HEK293 (cell line): Measurements from ENCODE around the gene NFATC1.

ENCODE experiments used
- CTCF ChIA-PET: fragments of 350-600 bp; formaldehyde crosslinking; extraction: SDS; loops from one replicate; lab custom pipeline; 2021; ENCODE audit warnings: antibody characterized with exemption; lab: Yijun Ruan, JAX
- POLR2A ChIA-PET: fragments of 300-600 bp; formaldehyde crosslinking; extraction: SDS; loops from one replicate; lab custom pipeline; 2020; ENCODE audit warnings: antibody characterized with exemption, inconsistent platforms; lab: Yijun Ruan, JAX
- H3K27ac ChIP-seq: fragments of 200-500 bp; sonication (Bioruptor generic); 2 replicates; pipeline ENCODE4 v1.5.1; 2014; ENCODE audit warnings: low read depth, low read length, control low read depth, inconsistent platforms; ENCODE audit errors: extremely low read depth
- H3K36me3 ChIP-seq, 2 experiments: fragments of 200-500 bp in 1 of 2; sonication (Bioruptor generic) in 1 of 2; 1 replicate in 1 of 2; 2 replicates in 1 of 2; pipeline ENCODE4 v1.5.1; 2014 to 2017; ENCODE audit warnings: inconsistent platforms in 2 of 2, low read length in 2 of 2; ENCODE audit not compliant: control insufficient read depth in 2 of 2, insufficient read depth in 1 of 2
- H3K4me1 ChIP-seq: fragments of 200-500 bp; sonication (Bioruptor generic); 2 replicates; pipeline ENCODE4 v1.5.1; 2014; ENCODE audit warnings: mild to moderate bottlenecking, low read length, inconsistent platforms; ENCODE audit not compliant: control insufficient read depth, insufficient read depth
- H3K4me3 ChIP-seq: 2 replicates; pipeline ENCODE4 v1.5.1; 2011; ENCODE audit warnings: low read depth, mild to moderate bottlenecking, control low read depth, low read length, moderate library complexity
- H3K9me3 ChIP-seq: fragments of 200-500 bp; sonication (Bioruptor generic); 2 replicates; pipeline ENCODE4 v1.5.1; 2014; ENCODE audit warnings: low read depth, low read length, inconsistent platforms; ENCODE audit not compliant: control insufficient read depth, insufficient read depth
- FEZF1 ChIP-seq: fragments of 450-650 bp; formaldehyde crosslinking; IDR thresholded peaks from 2 replicates; pipeline ENCODE4 v1.5.1; 2016; ENCODE audit warnings: missing biosample characterization, missing genetic modification characterization
- GLIS1 ChIP-seq: fragments of 450-650 bp; formaldehyde crosslinking; IDR thresholded peaks from 2 replicates; pipeline ENCODE4 v1.5.1; 2016; ENCODE audit warnings: missing biosample characterization, missing genetic modification characterization
- PRDM1 ChIP-seq: fragments of 450-650 bp; formaldehyde crosslinking; IDR thresholded peaks from 2 replicates; pipeline ENCODE4; 2016; ENCODE audit warnings: missing biosample characterization, missing genetic modification characterization
- SETDB1 ChIP-seq: IDR thresholded peaks from one replicate; pipeline ENCODE4 v1.6.1; 2017; ENCODE audit warnings: mild to moderate bottlenecking, low read length, moderate library complexity, mixed read lengths; ENCODE audit not compliant: insufficient read length
- SP7 ChIP-seq: fragments of 450-650 bp; formaldehyde crosslinking; IDR thresholded peaks from 2 replicates; pipeline ENCODE4 v1.5.1; 2016; ENCODE audit warnings: missing biosample characterization, missing genetic modification characterization
- WT1 ChIP-seq: fragments of 450-650 bp; formaldehyde crosslinking; IDR thresholded peaks from 2 replicates; pipeline ENCODE4 v1.5.1; 2016; ENCODE audit warnings: missing biosample characterization, missing genetic modification characterization
- ZBTB48 ChIP-seq: fragments of 450-650 bp; formaldehyde crosslinking; IDR thresholded peaks from 2 replicates; pipeline ENCODE4 v1.5.1; 2016; ENCODE audit warnings: missing biosample characterization, missing genetic modification characterization
- ZFHX2 ChIP-seq: fragments of 450-650 bp; formaldehyde crosslinking; conservative IDR thresholded peaks from 2 replicates; pipeline ENCODE4 v1.5.1; 2016; ENCODE audit warnings: missing biosample characterization, missing genetic modification characterization
- ZNF10 ChIP-seq: fragments of 450-650 bp; formaldehyde crosslinking; IDR thresholded peaks from 2 replicates; pipeline ENCODE4 v1.5.1; 2017; ENCODE audit warnings: missing biosample characterization, missing genetic modification characterization
- ZNF133 ChIP-seq: fragments of 450-650 bp; formaldehyde crosslinking; IDR thresholded peaks from 2 replicates; pipeline ENCODE4 v1.5.1; 2016; ENCODE audit warnings: missing biosample characterization, missing genetic modification characterization
- ZNF274 ChIP-seq, 2 experiments: fragments of 200-500 bp in 1 of 2; fragments of 450-650 bp in 1 of 2; sonication (Bioruptor generic) in 1 of 2; formaldehyde crosslinking in 1 of 2; IDR thresholded peaks; 2 replicates each; pipeline versions ENCODE4 v1.5.1 to v1.6.1; 2014 to 2016; ENCODE audit warnings: borderline replicate concordance in 1 of 2, inconsistent platforms in 1 of 2, low read length in 1 of 2, missing biosample characterization in 1 of 2, missing genetic modification characterization in 1 of 2
- ZNF292 ChIP-seq: fragments of 450-650 bp; formaldehyde crosslinking; IDR thresholded peaks from 2 replicates; pipeline ENCODE4 v1.5.1; 2016; ENCODE audit warnings: low read depth, missing biosample characterization, missing genetic modification characterization, borderline replicate concordance
- ZNF302 ChIP-seq: fragments of 450-650 bp; formaldehyde crosslinking; IDR thresholded peaks from 2 replicates; pipeline ENCODE4 v1.5.1; 2016; ENCODE audit warnings: missing biosample characterization, missing genetic modification characterization, low read depth
- ZNF324 ChIP-seq: fragments of 450-650 bp; formaldehyde crosslinking; IDR thresholded peaks from 2 replicates; pipeline ENCODE4 v1.5.1; 2016; ENCODE audit warnings: missing biosample characterization, missing genetic modification characterization
- ZNF37A ChIP-seq: fragments of 450-650 bp; IDR thresholded peaks from 2 replicates; pipeline ENCODE4 v1.5.1; 2018; ENCODE audit warnings: missing biosample characterization, missing genetic modification characterization
- ZNF394 ChIP-seq: fragments of 450-650 bp; formaldehyde crosslinking; IDR thresholded peaks from 2 replicates; pipeline ENCODE4 v1.5.1; 2016; ENCODE audit warnings: missing biosample characterization, missing genetic modification characterization, mild to moderate bottlenecking, moderate library complexity, borderline replicate concordance
- ZNF521 ChIP-seq: fragments of 450-650 bp; formaldehyde crosslinking; IDR thresholded peaks from 2 replicates; pipeline ENCODE4 v1.5.1; 2017; ENCODE audit warnings: missing biosample characterization, mild to moderate bottlenecking, missing genetic modification characterization
- ZNF529 ChIP-seq: fragments of 450-650 bp; formaldehyde crosslinking; IDR thresholded peaks from 2 replicates; pipeline ENCODE4 v1.5.1; 2017; ENCODE audit warnings: missing genetic modification characterization, missing biosample characterization; ENCODE audit not compliant: insufficient replicate concordance
- ZNF558 ChIP-seq: fragments of 450-650 bp; formaldehyde crosslinking; IDR thresholded peaks from 2 replicates; pipeline ENCODE4 v1.5.1; 2016; ENCODE audit warnings: missing biosample characterization, missing genetic modification characterization
- ZNF571 ChIP-seq: fragments of 450-650 bp; formaldehyde crosslinking; IDR thresholded peaks from 2 replicates; pipeline ENCODE4 v1.5.0; 2017; ENCODE audit warnings: missing biosample characterization, missing genetic modification characterization
- ZNF585B ChIP-seq: fragments of 450-650 bp; formaldehyde crosslinking; IDR thresholded peaks from 2 replicates; pipeline ENCODE4 v1.5.1; 2016; ENCODE audit warnings: missing biosample characterization, missing genetic modification characterization
- ZNF623 ChIP-seq: fragments of 450-650 bp; formaldehyde crosslinking; IDR thresholded peaks from 2 replicates; pipeline ENCODE4 v1.5.1; 2016; ENCODE audit warnings: missing biosample characterization, missing genetic modification characterization
- ZNF654 ChIP-seq: fragments of 450-650 bp; formaldehyde crosslinking; IDR thresholded peaks from 2 replicates; pipeline ENCODE4 v1.5.1; 2016; ENCODE audit warnings: low read depth, missing biosample characterization, missing genetic modification characterization
- ZNF768 ChIP-seq: fragments of 450-650 bp; formaldehyde crosslinking; IDR thresholded peaks from 2 replicates; pipeline ENCODE4 v1.5.1; 2018; ENCODE audit warnings: missing biosample characterization, mild to moderate bottlenecking, missing genetic modification characterization
- ZNF792 ChIP-seq: fragments of 450-650 bp; formaldehyde crosslinking; IDR thresholded peaks from 2 replicates; pipeline ENCODE4 v1.5.1; 2016; ENCODE audit warnings: missing biosample characterization, missing genetic modification characterization
- ZNF830 ChIP-seq: fragments of 450-650 bp; IDR thresholded peaks from 2 replicates; pipeline ENCODE4 v1.5.0; 2018; ENCODE audit warnings: missing biosample characterization, missing genetic modification characterization, low read depth, mild to moderate bottlenecking, moderate library complexity
- TF ChIP-seq, protein P1 (sequence below): fragments of 450-650 bp; formaldehyde crosslinking; IDR thresholded peaks from 2 replicates; pipeline ENCODE4; 2016; ENCODE audit warnings: missing biosample characterization, missing genetic modification characterization
- TF ChIP-seq, protein P2 (sequence below): fragments of 450-650 bp; formaldehyde crosslinking; IDR thresholded peaks from 2 replicates; pipeline ENCODE4 v1.5.1; 2016; ENCODE audit warnings: missing biosample characterization, missing genetic modification characterization
- TF ChIP-seq, protein P3 (sequence below): fragments of 450-650 bp; formaldehyde crosslinking; IDR thresholded peaks from 2 replicates; pipeline ENCODE4 v1.5.1; 2016; ENCODE audit warnings: missing biosample characterization, missing genetic modification characterization

NFATC1 gene

DNA sequence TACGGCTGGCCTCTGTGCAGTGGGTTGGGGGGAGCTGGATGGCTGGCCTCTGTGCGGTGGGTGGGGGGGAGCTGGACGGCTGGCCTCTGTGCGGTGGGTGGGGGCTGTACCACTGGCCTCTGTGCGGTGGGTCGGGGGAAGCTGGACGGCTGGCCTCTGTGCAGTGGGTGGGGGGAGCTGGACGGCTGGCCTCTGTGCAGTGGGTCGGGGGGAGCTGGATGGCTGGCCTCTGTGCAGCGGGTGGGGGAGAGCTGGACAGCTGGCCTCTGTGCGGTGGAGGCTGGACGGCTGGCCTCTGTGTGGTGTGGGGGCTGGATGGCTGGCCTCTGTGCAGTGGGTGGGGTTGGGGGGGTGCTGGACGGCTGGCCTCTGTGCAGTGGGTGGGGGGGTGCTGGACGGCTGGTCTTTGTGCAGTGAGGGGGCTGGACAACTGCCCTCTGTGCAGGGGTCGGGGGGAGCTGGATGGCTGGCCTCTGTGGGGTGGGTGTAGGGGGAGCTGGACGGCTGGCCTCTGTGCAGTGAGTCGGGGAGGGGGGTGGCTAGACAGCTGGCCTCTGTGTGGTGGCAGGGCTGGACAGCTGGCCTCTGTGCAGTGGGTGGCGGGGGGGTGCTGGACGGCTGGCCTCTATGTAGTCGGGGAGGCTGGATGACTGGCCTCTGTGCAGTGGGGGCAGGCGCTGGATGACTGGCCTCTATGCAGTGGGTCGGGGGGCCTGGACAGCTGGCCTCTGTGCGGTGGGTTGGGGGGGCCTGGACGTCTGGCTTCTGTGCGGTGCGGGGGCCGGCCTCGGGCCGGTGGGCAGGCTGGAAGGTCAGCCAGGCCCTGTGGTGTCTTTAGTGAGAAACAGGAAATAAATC, 31.9 kb downstream of the NFATC1 start (continued):
- TF ChIP-seq, protein P1, sequence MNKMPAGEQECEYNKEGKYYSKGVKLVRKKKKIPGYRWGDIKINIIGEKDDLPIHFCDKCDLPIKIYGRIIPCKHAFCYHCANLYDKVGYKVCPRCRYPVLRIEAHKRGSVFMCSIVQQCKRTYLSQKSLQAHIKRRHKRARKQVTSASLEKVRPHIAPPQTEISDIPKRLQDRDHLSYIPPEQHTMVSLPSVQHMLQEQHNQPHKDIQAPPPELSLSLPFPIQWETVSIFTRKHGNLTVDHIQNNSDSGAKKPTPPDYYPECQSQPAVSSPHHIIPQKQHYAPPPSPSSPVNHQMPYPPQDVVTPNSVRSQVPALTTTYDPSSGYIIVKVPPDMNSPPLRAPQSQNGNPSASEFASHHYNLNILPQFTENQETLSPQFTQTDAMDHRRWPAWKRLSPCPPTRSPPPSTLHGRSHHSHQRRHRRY (tag by site-specific recombination): no peak
- TF ChIP-seq ZNF585B (tag by site-specific recombination): no peak

DNA sequence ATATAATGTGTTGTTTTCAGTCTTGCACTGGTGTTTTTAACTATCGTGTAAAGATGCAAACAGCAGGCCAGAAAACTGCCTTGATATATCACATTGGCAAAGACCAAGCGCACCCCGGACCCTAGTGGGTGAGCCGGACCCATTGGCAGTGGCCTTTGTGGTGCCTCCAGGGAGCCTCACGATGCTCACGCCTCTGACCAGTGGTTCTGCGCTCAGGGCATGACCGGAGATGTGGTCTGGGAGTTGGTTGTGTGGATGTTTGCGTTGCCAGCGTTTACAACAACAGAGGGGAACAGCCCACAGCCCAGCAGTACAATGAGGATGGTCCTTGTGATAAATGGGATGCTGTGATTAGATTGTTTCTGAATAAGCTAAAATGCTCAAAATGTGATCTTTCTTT, 32.6 kb downstream of the NFATC1 start:
- H3K27ac ChIP-seq: no peak overlapping the region
- no peaks in the 10 kb centered on the region for H3K9me3 ChIP-seq
- ChIA-PET CTCF (interaction anchor here (0.8 kb wide), 1 partner anchor 216 kb away, joined by 4 read pairs; no protein-coding TSS in a partner anchor), POLR2A (interaction anchor here (1.4 kb wide), 1 partner anchor 33 kb away, joined by 5 read pairs; the partner anchor contains the start of gene NFATC1)
- H3K4me1 ChIP-seq: no peaks in the 10 kb centered on the region
- H3K36me3 ChIP-seq: peaks cover 2 to 4% of the 10 kb centered on the region in 2 experiments; a peak in 2 of 3 replicates
- TF ChIP-seq GLIS1 (tag by site-specific recombination) (no peak), SETDB1 (no peak), SP7 (tag by site-specific recombination) (no peak), ZNF571 (no peak), ZNF529 (tag by site-specific recombination) (no peak), ZNF792 (tag by site-specific recombination) (no peak), ZNF274 (IDR thresholded peaks at IDR 0.05; ENCODE audit: low read length) (no peak), ZNF274 (tag by site-specific recombination; IDR thresholded peaks at IDR 0.05; ENCODE audit: borderline replicate concordance) (no peak), ZNF654 (tag by site-specific recombination) (no peak), PRDM1 (no peak), WT1 (tag by site-specific recombination) (no peak), FEZF1 (tag by site-specific recombination) (no peak), ZNF324 (tag by site-specific recombination) (no peak), ZNF768 (no peak), ZFHX2 (tag by site-specific recombination) (no peak)
- H3K4me3 ChIP-seq: no peak overlapping the region

DNA sequence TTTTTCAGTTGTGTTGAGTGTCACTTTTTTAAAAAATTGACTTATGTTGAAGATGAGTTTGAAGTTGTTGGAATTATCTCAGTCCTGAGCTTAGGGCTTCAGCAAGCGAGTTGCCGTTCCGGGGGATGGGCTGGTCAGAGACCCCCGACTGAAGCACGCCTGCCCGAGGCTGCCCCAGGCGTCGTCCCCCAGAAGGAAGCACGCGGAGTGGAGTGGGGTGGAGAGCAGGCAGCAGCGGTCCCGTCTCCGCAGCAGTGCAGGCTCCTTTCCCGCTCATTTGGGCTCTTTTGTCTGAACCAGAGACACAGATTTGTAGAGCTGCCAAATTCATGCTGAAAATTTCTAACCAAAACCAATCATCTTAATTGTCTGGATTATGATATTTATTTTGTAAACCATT, 33.7 kb downstream of the NFATC1 start:
- no peaks in the 10 kb centered on the region for H3K4me1 ChIP-seq
- no peak overlapping the region for H3K4me3 ChIP-seq
- peaks cover 4 to 12% of the 10 kb centered on the region in 2 experiments; a peak in 2 of 3 replicates for H3K36me3 ChIP-seq
- CTCF ChIA-PET: interaction anchor here (0.6 to 0.8 kb wide), 2 partner anchors 213 to 215 kb away, joined by 3 to 4 read pairs; no protein-coding TSS in a partner anchor
- no peak overlapping the region for H3K27ac ChIP-seq
- H3K9me3 ChIP-seq: no peaks in the 10 kb centered on the region
- POLR2A ChIA-PET: no interaction called here
- TF ChIP-seq, protein P2, sequence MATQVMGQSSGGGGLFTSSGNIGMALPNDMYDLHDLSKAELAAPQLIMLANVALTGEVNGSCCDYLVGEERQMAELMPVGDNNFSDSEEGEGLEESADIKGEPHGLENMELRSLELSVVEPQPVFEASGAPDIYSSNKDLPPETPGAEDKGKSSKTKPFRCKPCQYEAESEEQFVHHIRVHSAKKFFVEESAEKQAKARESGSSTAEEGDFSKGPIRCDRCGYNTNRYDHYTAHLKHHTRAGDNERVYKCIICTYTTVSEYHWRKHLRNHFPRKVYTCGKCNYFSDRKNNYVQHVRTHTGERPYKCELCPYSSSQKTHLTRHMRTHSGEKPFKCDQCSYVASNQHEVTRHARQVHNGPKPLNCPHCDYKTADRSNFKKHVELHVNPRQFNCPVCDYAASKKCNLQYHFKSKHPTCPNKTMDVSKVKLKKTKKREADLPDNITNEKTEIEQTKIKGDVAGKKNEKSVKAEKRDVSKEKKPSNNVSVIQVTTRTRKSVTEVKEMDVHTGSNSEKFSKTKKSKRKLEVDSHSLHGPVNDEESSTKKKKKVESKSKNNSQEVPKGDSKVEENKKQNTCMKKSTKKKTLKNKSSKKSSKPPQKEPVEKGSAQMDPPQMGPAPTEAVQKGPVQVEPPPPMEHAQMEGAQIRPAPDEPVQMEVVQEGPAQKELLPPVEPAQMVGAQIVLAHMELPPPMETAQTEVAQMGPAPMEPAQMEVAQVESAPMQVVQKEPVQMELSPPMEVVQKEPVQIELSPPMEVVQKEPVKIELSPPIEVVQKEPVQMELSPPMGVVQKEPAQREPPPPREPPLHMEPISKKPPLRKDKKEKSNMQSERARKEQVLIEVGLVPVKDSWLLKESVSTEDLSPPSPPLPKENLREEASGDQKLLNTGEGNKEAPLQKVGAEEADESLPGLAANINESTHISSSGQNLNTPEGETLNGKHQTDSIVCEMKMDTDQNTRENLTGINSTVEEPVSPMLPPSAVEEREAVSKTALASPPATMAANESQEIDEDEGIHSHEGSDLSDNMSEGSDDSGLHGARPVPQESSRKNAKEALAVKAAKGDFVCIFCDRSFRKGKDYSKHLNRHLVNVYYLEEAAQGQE (tag by site-specific recombination): no peak
- TF ChIP-seq ZNF623 (tag by site-specific recombination) (no peak), ZNF302 (tag by site-specific recombination) (no peak), ZNF292 (tag by site-specific recombination) (no peak), ZNF521 (tag by site-specific recombination) (no peak), FEZF1 (tag by site-specific recombination) (no peak), ZNF394 (tag by site-specific recombination) (no peak), ZNF830 (no peak), ZNF10 (tag by site-specific recombination) (no peak), ZBTB48 (tag by site-specific recombination) (no peak), ZNF37A (tag by site-specific recombination) (no peak), ZNF133 (tag by site-specific recombination) (no peak), ZNF558 (tag by site-specific recombination) (no peak)
- TF ChIP-seq, protein P3, sequence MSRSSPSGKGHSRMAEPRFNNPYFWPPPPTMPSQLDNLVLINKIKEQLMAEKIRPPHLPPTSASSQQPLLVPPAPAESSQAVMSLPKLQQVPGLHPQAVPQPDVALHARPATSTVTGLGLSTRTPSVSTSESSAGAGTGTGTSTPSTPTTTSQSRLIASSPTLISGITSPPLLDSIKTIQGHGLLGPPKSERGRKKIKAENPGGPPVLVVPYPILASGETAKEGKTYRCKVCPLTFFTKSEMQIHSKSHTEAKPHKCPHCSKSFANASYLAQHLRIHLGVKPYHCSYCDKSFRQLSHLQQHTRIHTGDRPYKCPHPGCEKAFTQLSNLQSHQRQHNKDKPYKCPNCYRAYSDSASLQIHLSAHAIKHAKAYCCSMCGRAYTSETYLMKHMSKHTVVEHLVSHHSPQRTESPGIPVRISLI (tag by site-specific recombination): no peak
